ENCODE results near the gene PACSIN1.

The PACSIN1 gene

DNA sequence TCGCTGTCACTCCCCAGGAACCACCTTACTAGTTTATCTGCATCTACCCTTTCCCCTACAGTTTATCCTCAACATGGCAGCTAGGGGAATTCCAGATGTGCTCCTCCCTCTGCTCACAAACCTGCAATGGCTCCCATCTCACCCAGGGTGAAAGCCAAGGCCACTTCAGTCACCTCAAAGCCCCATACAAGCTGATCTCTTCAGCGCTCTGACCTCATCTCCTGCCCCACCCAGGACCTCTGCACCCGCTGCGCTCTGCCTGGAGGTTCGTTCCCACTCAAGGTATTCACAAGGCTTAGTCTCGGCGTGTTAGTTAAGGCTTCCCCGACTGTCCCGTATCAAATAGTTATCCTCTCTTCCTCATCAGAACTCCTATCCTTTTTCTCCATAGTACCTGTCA lies 118.8 kb downstream of the PACSIN1 start:
- DNase-seq, result no peak
- Histone ChIP-seq H3K9me3 (no peaks in the 10 kb centered on the region), H3K36me3 (no peaks in the 10 kb centered on the region), H3K4me3 (ENCODE audit: low read depth, low read length) (no peak overlapping the region), H3K4me1 (no peaks in the 10 kb centered on the region), H3K27me3 (no peaks in the 10 kb centered on the region)
- TF ChIP-seq, protein P1, sequence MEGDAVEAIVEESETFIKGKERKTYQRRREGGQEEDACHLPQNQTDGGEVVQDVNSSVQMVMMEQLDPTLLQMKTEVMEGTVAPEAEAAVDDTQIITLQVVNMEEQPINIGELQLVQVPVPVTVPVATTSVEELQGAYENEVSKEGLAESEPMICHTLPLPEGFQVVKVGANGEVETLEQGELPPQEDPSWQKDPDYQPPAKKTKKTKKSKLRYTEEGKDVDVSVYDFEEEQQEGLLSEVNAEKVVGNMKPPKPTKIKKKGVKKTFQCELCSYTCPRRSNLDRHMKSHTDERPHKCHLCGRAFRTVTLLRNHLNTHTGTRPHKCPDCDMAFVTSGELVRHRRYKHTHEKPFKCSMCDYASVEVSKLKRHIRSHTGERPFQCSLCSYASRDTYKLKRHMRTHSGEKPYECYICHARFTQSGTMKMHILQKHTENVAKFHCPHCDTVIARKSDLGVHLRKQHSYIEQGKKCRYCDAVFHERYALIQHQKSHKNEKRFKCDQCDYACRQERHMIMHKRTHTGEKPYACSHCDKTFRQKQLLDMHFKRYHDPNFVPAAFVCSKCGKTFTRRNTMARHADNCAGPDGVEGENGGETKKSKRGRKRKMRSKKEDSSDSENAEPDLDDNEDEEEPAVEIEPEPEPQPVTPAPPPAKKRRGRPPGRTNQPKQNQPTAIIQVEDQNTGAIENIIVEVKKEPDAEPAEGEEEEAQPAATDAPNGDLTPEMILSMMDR (IDR thresholded peaks at IDR 0.05; ENCODE audit: low read depth, low read length), result no peak
